HG03135 (cell line): ENCODE measurements around the gene ZNF816.
"Not testable (repeated sequence)": the region's sequence is repeated elsewhere in the genome, so short reads cannot be mapped to it uniquely, and the experiment has no call there.

Experiments
- ATAC-seq: cut with Tn5 transposase; IDR thresholded peaks from one replicate; pipeline ENCODE4 v1.9.1; 2021; ENCODE audit warnings: mild to moderate bottlenecking, moderate library complexity; ENCODE audit not compliant: unreplicated experiment

The ZNF816 gene

GRCh38 chr19:52936151-52936953, 26.3 kb downstream of the ZNF816 start:
- ATAC-seq, result no peak

GRCh38 chr19:52935434-52935833, 27.2 kb downstream of the ZNF816 start:
- no peak for ATAC-seq

DNA sequence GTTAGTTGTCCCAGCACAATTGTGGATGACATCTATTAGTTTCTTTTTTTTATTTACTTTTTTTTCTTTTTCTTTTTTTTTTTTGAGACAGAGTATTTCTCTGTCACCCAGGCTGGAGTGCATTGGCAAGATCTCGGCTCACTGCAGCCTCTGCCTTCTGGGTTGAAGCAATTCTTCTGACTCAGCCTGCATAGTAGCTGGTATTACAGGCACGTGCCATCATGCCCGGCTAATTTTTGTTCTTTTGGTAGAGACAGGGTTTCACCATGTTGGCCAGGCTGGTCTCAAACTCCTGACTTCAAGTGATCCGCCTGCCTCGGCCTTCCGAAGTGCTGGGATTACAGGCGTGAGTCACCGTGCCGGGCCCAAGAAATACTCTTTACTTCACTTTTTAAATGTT, 38.0 kb downstream of the ZNF816 start:
- ATAC-seq, result not testable (repeated sequence)

- ATAC-seq, result no peak
These were observed 38.7 kb downstream of the ZNF816 start for GRCh38 chr19:52923778-52924593.

- peak; percentile 98 for ATAC-seq
These were observed 39.6 kb downstream of the ZNF816 start, which contains the start of gene ZNF888 for GRCh38 chr19:52922841-52923777. Gene ZNF888 (minus strand): TSS chr19:52923428. CDS start chr19:52917873, 5,555 bp downstream.

- no peak for ATAC-seq
These were observed 45.1 kb downstream of the ZNF816 start for GRCh38 chr19:52917531-52917930.

GRCh38 chr19:52910648-52911047, 52.0 kb downstream of the ZNF816 start:
- ATAC-seq, result no peak

GRCh38 chr19:52904052-52904780, 58.5 kb downstream of the ZNF816 start:
- not testable (repeated sequence) for ATAC-seq

GRCh38 chr19:52901842-52902241, 60.8 kb downstream of the ZNF816 start:
- ATAC-seq, result no peak
